ENCODE measurements around the gene PCDHA9. TPM values are rescaled to one million over a fixed set of nuclear protein-coding genes. Genes with fewer than 3 reads are reported as not detected.
"Not testable (repeated sequence)": the region's sequence is repeated elsewhere in the genome, so short reads cannot be mapped to it uniquely, and the experiment has no call there.

Gene PCDHA9
- total and polyA plus RNA-seq, 7 donors = 0.01 to 1.4 (median 0.68) TPM; not detected in 2

DNA sequence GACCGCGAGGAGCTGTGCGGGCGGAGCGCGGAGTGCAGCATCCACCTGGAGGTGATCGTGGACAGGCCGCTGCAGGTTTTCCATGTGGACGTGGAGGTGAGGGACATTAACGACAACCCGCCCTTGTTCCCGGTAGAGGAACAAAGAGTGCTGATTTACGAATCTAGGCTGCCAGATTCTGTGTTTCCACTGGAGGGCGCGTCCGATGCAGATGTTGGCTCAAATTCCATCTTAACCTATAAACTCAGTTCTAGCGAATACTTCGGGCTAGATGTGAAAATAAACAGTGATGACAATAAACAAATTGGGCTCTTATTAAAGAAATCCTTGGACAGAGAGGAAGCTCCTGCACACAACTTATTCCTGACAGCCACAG, 19.8 kb upstream of the PCDHA9 start:
- H3K27me3 ChIP-seq = peaks cover 0 to 66% (median 0%) of the 10 kb centered on the region in 3 donors
- no peak for DNase-seq
- peaks cover 0 to 22% (median 10%) of the 10 kb centered on the region in 4 donors for H3K9me3 ChIP-seq
- TF ChIP-seq EP300 (IDR thresholded peaks at IDR 0.05) = no peak
- no peak for TF ChIP-seq POLR2A (IDR thresholded peaks at IDR 0.05)
- no peak for TF ChIP-seq POLR2AphosphoS5 (IDR thresholded peaks at IDR 0.05)
- no peak for TF ChIP-seq CTCF (IDR thresholded peaks at IDR 0.05)
- H3K27ac ChIP-seq = no peak overlapping the region
- no peaks in the 10 kb centered on the region for H3K36me3 ChIP-seq
- H3K4me3 ChIP-seq = peak overlapping the region in 1 of 4 donors; percentile 9
- WGBS, 2 donors = 28 to 60% methylated on average over 18 of the region's 18 CpGs
- intact Hi-C loops (cut with DNase I) = no loop called here
- no peaks in the 10 kb centered on the region for H3K4me1 ChIP-seq

DNA sequence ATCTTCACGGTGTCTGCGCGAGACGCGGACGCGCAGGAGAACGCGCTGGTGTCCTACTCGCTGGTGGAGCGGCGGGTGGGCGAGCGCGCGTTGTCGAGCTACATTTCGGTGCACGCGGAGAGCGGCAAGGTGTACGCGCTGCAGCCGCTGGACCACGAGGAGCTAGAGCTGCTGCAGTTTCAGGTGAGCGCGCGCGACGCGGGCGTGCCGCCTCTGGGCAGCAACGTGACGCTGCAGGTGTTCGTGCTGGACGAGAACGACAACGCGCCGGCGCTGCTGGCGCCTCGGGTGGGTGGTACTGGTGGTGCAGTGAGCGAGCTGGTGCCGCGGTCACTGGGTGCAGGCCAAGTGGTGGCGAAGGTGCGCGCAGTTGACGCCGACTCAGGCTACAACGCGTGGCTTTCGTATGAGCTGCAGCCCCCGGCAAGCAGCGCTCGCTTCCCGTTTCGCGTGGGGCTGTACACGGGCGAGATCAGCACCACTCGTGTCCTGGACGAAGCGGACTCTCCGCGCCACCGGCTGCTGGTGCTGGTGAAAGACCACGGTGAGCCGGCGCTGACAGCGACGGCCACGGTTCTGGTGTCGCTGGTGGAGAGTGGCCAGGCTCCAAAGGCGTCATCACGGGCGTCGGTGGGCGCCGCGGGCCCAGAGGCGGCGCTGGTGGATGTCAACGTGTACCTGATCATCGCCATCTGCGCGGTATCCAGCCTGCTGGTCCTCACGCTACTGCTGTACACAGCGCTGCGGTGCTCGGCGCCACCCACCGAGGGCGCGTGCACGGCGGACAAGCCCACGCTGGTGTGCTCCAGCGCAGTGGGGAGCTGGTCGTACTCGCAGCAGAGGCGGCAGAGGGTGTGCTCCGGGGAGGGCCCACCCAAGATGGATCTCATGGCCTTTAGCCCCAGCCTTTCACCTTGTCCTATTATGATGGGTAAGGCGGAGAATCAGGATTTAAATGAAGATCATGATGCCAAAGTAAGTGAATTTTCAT, 18.4 kb upstream of the PCDHA9 start:
- 54 to 81% methylated on average over 106 of the region's 106 CpGs for WGBS, 2 donors
- H3K36me3 ChIP-seq = not testable (repeated sequence)
- peaks cover 0 to 24% (median 14%) of the 10 kb centered on the region in 4 donors for H3K9me3 ChIP-seq

GRCh38 chr5:140833993-140834392, 14.2 kb upstream of the PCDHA9 start, which contains the start of gene PCDHA7:
Gene PCDHA7, plus strand, starts transcription at chr5:140834269. Its CDS starts 115 bp downstream, at chr5:140834384.
- Histone ChIP-seq H3K4me3 (peak within 1 kb of the TSS in 3 of 4 donors; percentile 3 to 23 (median 16)), H3K27me3 (peaks cover 0 to 71% (median 9%) of the 10 kb centered on the region in 3 donors), H3K9me3 (peaks cover 0 to 32% (median 18%) of the 10 kb centered on the region in 4 donors), H3K4me1 (no peaks in the 10 kb centered on the region), H3K36me3 (no peaks in the 10 kb centered on the region), H3K27ac (no peak within 1 kb of the TSS)
- WGBS, 2 donors = 16 to 22% methylated on average over 8 of the region's 8 CpGs
- intact Hi-C loops (cut with DNase I) = no loop called here
- DNase-seq = no peak
- TF ChIP-seq POLR2A (IDR thresholded peaks at IDR 0.05) = no peak
- no peak for TF ChIP-seq EP300 (IDR thresholded peaks at IDR 0.05)
- no peak for TF ChIP-seq CTCF (IDR thresholded peaks at IDR 0.05)
- TF ChIP-seq POLR2AphosphoS5 (IDR thresholded peaks at IDR 0.05) = no peak

More for the DNA sequence above, 18.4 kb upstream of the PCDHA9 start:
- H3K4me1 ChIP-seq; intact Hi-C loops (cut with DNase I); DNase-seq; H3K4me3 ChIP-seq; H3K27ac ChIP-seq: not testable (repeated sequence)
- peaks cover 0 to 64% (median 0%) of the 10 kb centered on the region in 3 donors for H3K27me3 ChIP-seq

- H3K4me3 ChIP-seq = peak overlapping the region in 3 of 4 donors; percentile 3 to 23 (median 16)
Observed at GRCh38 chr5:140834439-140835008, 13.7 kb upstream of the PCDHA9 start.

DNA sequence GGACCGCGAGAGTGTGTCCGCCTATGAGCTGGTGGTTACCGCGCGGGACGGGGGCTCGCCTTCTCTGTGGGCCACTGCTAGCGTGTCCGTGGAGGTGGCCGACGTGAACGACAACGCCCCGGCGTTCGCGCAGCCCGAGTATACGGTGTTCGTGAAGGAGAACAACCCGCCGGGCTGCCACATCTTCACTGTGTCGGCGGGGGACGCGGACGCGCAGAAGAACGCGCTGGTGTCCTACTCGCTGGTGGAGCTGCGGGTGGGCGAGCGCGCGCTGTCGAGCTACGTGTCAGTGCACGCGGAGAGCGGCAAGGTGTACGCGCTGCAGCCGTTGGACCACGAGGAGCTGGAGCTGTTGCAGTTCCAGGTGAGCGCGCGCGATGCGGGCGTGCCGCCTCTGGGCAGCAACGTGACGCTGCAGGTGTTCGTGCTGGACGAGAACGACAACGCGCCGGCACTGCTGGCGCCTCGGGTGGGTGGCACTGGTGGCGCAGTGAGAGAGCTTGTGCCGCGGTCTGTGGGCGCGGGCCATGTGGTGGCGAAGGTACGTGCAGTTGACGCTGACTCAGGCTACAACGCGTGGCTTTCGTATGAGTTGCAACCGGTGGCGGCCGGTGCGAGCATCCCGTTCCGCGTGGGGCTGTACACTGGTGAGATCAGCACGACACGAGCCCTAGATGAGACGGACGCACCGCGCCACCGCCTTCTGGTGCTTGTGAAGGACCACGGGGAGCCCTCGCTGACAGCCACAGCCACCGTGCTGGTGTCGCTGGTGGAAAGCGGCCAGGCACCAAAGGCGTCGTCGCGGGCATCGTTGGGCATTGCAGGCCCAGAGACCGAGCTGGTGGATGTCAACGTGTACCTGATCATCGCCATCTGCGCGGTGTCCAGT, 12.3 kb upstream of the PCDHA9 start:
- no peak overlapping the region for H3K27ac ChIP-seq
- no peaks in the 10 kb centered on the region for H3K4me1 ChIP-seq
- peaks cover 0 to 77% (median 9%) of the 10 kb centered on the region in 3 donors for H3K27me3 ChIP-seq
- H3K4me3 ChIP-seq = no peak overlapping the region
- TF ChIP-seq POLR2AphosphoS5 (IDR thresholded peaks at IDR 0.05) (no peak), EP300 (IDR thresholded peaks at IDR 0.05) (no peak), POLR2A (IDR thresholded peaks at IDR 0.05) (no peak), CTCF (IDR thresholded peaks at IDR 0.05) (no peak)
- H3K9me3 ChIP-seq = peaks cover 0 to 24% (median 13%) of the 10 kb centered on the region in 4 donors
- DNase-seq = no peak
- H3K36me3 ChIP-seq = no peaks in the 10 kb centered on the region
- 55 to 78% methylated on average over 103 of the region's 103 CpGs for WGBS, 2 donors
- intact Hi-C loops (cut with DNase I) = no loop called here

More at GRCh38 chr5:140834439-140835008, 13.7 kb upstream of the PCDHA9 start:
- WGBS, 2 donors = 33 to 59% methylated on average over 28 of the region's 38 CpGs
- DNase-seq; H3K27ac ChIP-seq; H3K36me3 ChIP-seq; intact Hi-C loops (cut with DNase I); H3K4me1 ChIP-seq: not testable (repeated sequence)
- Histone ChIP-seq H3K27me3 (peaks cover 0 to 74% (median 9%) of the 10 kb centered on the region in 3 donors), H3K9me3 (peaks cover 0 to 29% (median 16%) of the 10 kb centered on the region in 4 donors)
